Effector memory CD4-positive, alpha-beta T cell (primary cell): Measurements from ENCODE around the gene PLA2G4F.

Source experiments
- DNase-seq, 3 donors: peaks; one replicate each; pipeline ENCODE4 v3.0.0-alpha.2; 2020
- H3K27ac ChIP-seq: 2 replicates; pipeline ENCODE4 v1.7.0; 2013; ENCODE audit warnings: mild to moderate bottlenecking, low read length, moderate library complexity; ENCODE audit not compliant: insufficient read depth, poor library complexity, severe bottlenecking
- H3K27me3 ChIP-seq: replicated peaks from 2 replicates; pipeline ENCODE4 v1.7.0; 2013; ENCODE audit warnings: mild to moderate bottlenecking, low read length; ENCODE audit not compliant: insufficient read depth, control insufficient read depth, poor library complexity, severe bottlenecking
- H3K36me3 ChIP-seq: 2 replicates; pipeline ENCODE4 v1.7.0; 2013; ENCODE audit warnings: mild to moderate bottlenecking, low read length, moderate library complexity; ENCODE audit not compliant: control insufficient read depth, insufficient read depth
- H3K4me1 ChIP-seq: 2 replicates; pipeline ENCODE4 v1.7.0; 2013; ENCODE audit warnings: low read length, mild to moderate bottlenecking; ENCODE audit not compliant: control insufficient read depth, insufficient read depth, poor library complexity, severe bottlenecking
- H3K4me3 ChIP-seq: 2 replicates; pipeline ENCODE4 v1.7.0; 2013; ENCODE audit warnings: low read length, low read depth, mild to moderate bottlenecking; ENCODE audit not compliant: insufficient read depth, poor library complexity, severe bottlenecking
- H3K9me3 ChIP-seq: 2 replicates; pipeline ENCODE4 v1.7.0; 2013; ENCODE audit warnings: mild to moderate bottlenecking, low read length, moderate library complexity; ENCODE audit not compliant: control insufficient read depth
- total RNA-seq, 3 donors: gene quantifications; one replicate each; lab custom pipeline; 2026; lab: John Stamatoyannopoulos, UW

The PLA2G4F gene
- total RNA-seq: 0 to 0.17 (median 0) reads per million in 3 donors

GRCh38 chr15:42156243-42156922 lies at the start of gene PLA2G4F:
TSS of gene PLA2G4F (minus strand) at chr15:42156636. CDS start at chr15:42156549, 87 bp downstream.
- no peak for DNase-seq
- H3K4me3 ChIP-seq: no peak within 1 kb of the TSS

GRCh38 chr15:42203891-42204290 lies 47.5 kb upstream of the PLA2G4F start:
- no peaks in the 10 kb centered on the region for H3K9me3 ChIP-seq

More at GRCh38 chr15:42156243-42156922, at the start of gene PLA2G4F:
- Histone ChIP-seq H3K36me3 (peaks cover 30% of the 10 kb centered on the region), H3K27me3 (no peaks in the 10 kb centered on the region), H3K9me3 (no peaks in the 10 kb centered on the region), H3K4me1 (no peaks in the 10 kb centered on the region), H3K27ac (no peak within 1 kb of the TSS)

GRCh38 chr15:42202653-42203052 lies 46.2 kb upstream of the PLA2G4F start:
- H3K27me3 ChIP-seq: no peaks in the 10 kb centered on the region
- peaks cover 20% of the 10 kb centered on the region for H3K36me3 ChIP-seq
- no peak for DNase-seq
- peaks cover 10% of the 10 kb centered on the region for H3K4me1 ChIP-seq
- H3K27ac ChIP-seq: no peak overlapping the region
- H3K9me3 ChIP-seq: no peaks in the 10 kb centered on the region
- H3K4me3 ChIP-seq: no peak overlapping the region

More at GRCh38 chr15:42203891-42204290, 47.5 kb upstream of the PLA2G4F start:
- Histone ChIP-seq H3K36me3 (peaks cover 9% of the 10 kb centered on the region), H3K27me3 (no peaks in the 10 kb centered on the region), H3K27ac (no peak overlapping the region), H3K4me3 (no peak overlapping the region), H3K4me1 (peaks cover 14% of the 10 kb centered on the region)
- DNase-seq: no peak

- H3K4me3 ChIP-seq: no peak overlapping the region
- no peak for DNase-seq
- no peak overlapping the region for H3K27ac ChIP-seq
- no peaks in the 10 kb centered on the region for H3K9me3 ChIP-seq
- H3K4me1 ChIP-seq: peaks cover 4% of the 10 kb centered on the region
- peaks cover 25% of the 10 kb centered on the region for H3K36me3 ChIP-seq
- no peaks in the 10 kb centered on the region for H3K27me3 ChIP-seq
Observed at GRCh38 chr15:42201801-42202200, 45.4 kb upstream of the PLA2G4F start.

GRCh38 chr15:42199126-42199525 lies 42.7 kb upstream of the PLA2G4F start:
- no peaks in the 10 kb centered on the region for H3K9me3 ChIP-seq
- no peak overlapping the region for H3K27ac ChIP-seq
- no peaks in the 10 kb centered on the region for H3K27me3 ChIP-seq
- no peak for DNase-seq
- H3K36me3 ChIP-seq: peaks cover 29% of the 10 kb centered on the region
- H3K4me1 ChIP-seq: no peaks in the 10 kb centered on the region
- H3K4me3 ChIP-seq: no peak overlapping the region

GRCh38 chr15:42198516-42198915 lies 42.1 kb upstream of the PLA2G4F start:
- no peaks in the 10 kb centered on the region for H3K9me3 ChIP-seq
- peaks cover 29% of the 10 kb centered on the region for H3K36me3 ChIP-seq
- no peak for DNase-seq
- no peak overlapping the region for H3K27ac ChIP-seq
- no peak overlapping the region for H3K4me3 ChIP-seq
- no peaks in the 10 kb centered on the region for H3K4me1 ChIP-seq
- no peaks in the 10 kb centered on the region for H3K27me3 ChIP-seq

GRCh38 chr15:42194513-42194912 lies 38.1 kb upstream of the PLA2G4F start:
- H3K4me1 ChIP-seq: no peaks in the 10 kb centered on the region
- no peaks in the 10 kb centered on the region for H3K9me3 ChIP-seq
- no peak overlapping the region for H3K27ac ChIP-seq
- no peak overlapping the region for H3K4me3 ChIP-seq
- H3K36me3 ChIP-seq: peaks cover 48% of the 10 kb centered on the region
- H3K27me3 ChIP-seq: no peaks in the 10 kb centered on the region
- no peak for DNase-seq

GRCh38 chr15:42193383-42193782 lies 36.9 kb upstream of the PLA2G4F start:
- no peak overlapping the region for H3K27ac ChIP-seq
- peaks cover 43% of the 10 kb centered on the region for H3K36me3 ChIP-seq
- H3K4me3 ChIP-seq: no peak overlapping the region
- no peaks in the 10 kb centered on the region for H3K9me3 ChIP-seq
- no peaks in the 10 kb centered on the region for H3K4me1 ChIP-seq
- DNase-seq: no peak
- no peaks in the 10 kb centered on the region for H3K27me3 ChIP-seq

GRCh38 chr15:42191610-42192346 lies 35.3 kb upstream of the PLA2G4F start:
- H3K4me3 ChIP-seq: no peak overlapping the region
- H3K9me3 ChIP-seq: no peaks in the 10 kb centered on the region
- H3K4me1 ChIP-seq: no peaks in the 10 kb centered on the region
- no peaks in the 10 kb centered on the region for H3K27me3 ChIP-seq
- DNase-seq: no peak
- no peak overlapping the region for H3K27ac ChIP-seq
- H3K36me3 ChIP-seq: peaks cover 45% of the 10 kb centered on the region

GRCh38 chr15:42190370-42190769 lies 33.9 kb upstream of the PLA2G4F start:
- peaks cover 57% of the 10 kb centered on the region for H3K36me3 ChIP-seq
- no peak for DNase-seq
- no peaks in the 10 kb centered on the region for H3K27me3 ChIP-seq
- no peaks in the 10 kb centered on the region for H3K4me1 ChIP-seq
- H3K27ac ChIP-seq: no peak overlapping the region
- H3K9me3 ChIP-seq: no peaks in the 10 kb centered on the region
- H3K4me3 ChIP-seq: no peak overlapping the region
